ENCODE results near the gene USP30. TPM values are rescaled to one million over a fixed set of nuclear protein-coding genes. Genes with fewer than 3 reads are reported as not detected.

Gene USP30
- total and polyA plus RNA-seq, 7 experiments from 2014 or later, result 7.8 to 15.7 (median 12.9) TPM

DNA sequence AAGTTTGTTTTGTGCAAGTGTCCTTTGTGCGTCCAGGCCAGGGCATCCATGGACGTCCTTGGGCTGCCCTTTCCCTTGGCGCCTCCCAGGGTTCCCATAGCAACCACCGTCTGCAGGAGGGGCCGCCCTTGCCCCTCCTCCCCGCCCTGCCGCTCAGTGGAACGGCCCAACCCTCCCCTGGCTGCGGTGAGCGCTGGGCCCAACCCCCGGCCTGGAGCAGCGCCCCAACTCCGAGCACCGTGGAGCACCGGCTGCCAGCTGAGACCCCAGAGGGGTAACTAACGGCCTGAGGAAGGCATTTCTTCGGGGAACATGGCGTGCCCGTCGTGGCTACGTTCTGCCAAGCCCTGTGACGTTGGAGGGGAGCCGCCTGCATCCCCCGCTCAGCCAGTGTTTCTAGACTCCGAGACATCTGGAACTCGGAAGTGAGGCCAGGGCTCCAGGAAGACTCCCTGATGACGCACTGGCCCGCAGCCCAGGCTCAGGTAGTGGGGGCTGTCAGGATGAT, 58.7 kb downstream of the USP30 start:
- intact Hi-C loops (cut with micrococcal nuclease), result loop anchor here (1.0 to 5.0 kb wide), 6 partner anchors 13 to 549 kb away; partner anchors contain the start of genes ALKBH2 (in 1 of the 2), ISCU (in 1 of the 2) and SART3 (in 1 of the 2)
- H3K9me3 ChIP-seq (ENCODE audit: control insufficient read depth in 2 of 3, low read length in 3 of 3), result no peaks in the 10 kb centered on the region
- H3K27me3 ChIP-seq (ENCODE audit: control insufficient read depth in 2 of 2, insufficient read depth in 2 of 2, low read length in 2 of 2), result no peaks in the 10 kb centered on the region
- ChIA-PET POLR2A (interaction anchor here (0.9 to 1.2 kb wide), 2 partner anchors 13 to 44 kb away, joined by 3 to 7 read pairs; no protein-coding TSS in a partner anchor), CTCF (interaction anchor here (0.7 to 1.6 kb wide), 4 partner anchors 9 to 274 kb away, joined by 4 to 8 read pairs (median 6); no protein-coding TSS in a partner anchor)
- Mint-ChIP-seq H3K27me3 (no peaks in the 10 kb centered on the region), H3K4me1 (peaks cover 5 to 46% (median 39%) of the 10 kb centered on the region in 7 donors), H3K36me3 (peaks cover 0 to 9% (median 5%) of the 10 kb centered on the region in 5 donors), H3K27ac (peak overlapping the region; percentile 61 to 92 (median 77)), H3K9me3 (no peaks in the 10 kb centered on the region), H3K4me3 (peak overlapping the region; percentile 79 to 88 (median 84))
- DNase-seq, result peak; percentile 24 to 62 (median 48)
- ATAC-seq, result peak; percentile 89
- peak overlapping the region; percentile 46 for H3K4me3 ChIP-seq (ENCODE audit: low read length)
- peaks cover 0 to 14% (median 3%) of the 10 kb centered on the region in 3 experiments for H3K36me3 ChIP-seq (ENCODE audit: control insufficient read depth in 2 of 3, insufficient read depth in 3 of 3, low read length in 3 of 3)
- H3K4me1 ChIP-seq (ENCODE audit: control insufficient read depth in 2 of 2, insufficient read depth in 2 of 2, low read length in 2 of 2), result peaks cover 0 to 5% of the 10 kb centered on the region in 2 donors
- H3K27ac ChIP-seq (ENCODE audit: low read depth, low read length), result peak overlapping the region; percentile 80

- intact Hi-C loops (cut with micrococcal nuclease), result loop anchor here (1.0 to 5.0 kb wide), 4 partner anchors 39 to 551 kb away; partner anchors contain the start of genes ISCU (in 1 of the 2) and SART3 (in 1 of the 2)
- H3K36me3 ChIP-seq (ENCODE audit: control insufficient read depth in 2 of 3, insufficient read depth in 3 of 3, low read length in 3 of 3), result peaks cover 0 to 7% (median 0%) of the 10 kb centered on the region in 3 experiments
- Mint-ChIP-seq H3K4me3 (peak overlapping the region in 4 of 10 donors; percentile 25 to 49 (median 38)), H3K4me1 (peaks cover 5 to 51% (median 40%) of the 10 kb centered on the region in 7 donors), H3K36me3 (peaks cover 0 to 16% (median 3%) of the 10 kb centered on the region in 5 donors), H3K27me3 (no peaks in the 10 kb centered on the region), H3K27ac (no peak overlapping the region), H3K9me3 (no peaks in the 10 kb centered on the region)
- no peak overlapping the region for H3K4me3 ChIP-seq (ENCODE audit: low read length)
- ChIA-PET CTCF (interaction anchor here (0.6 to 1.6 kb wide), 7 partner anchors 7 to 281 kb away, joined by 3 to 7 read pairs (median 4); no protein-coding TSS in a partner anchor), POLR2A (interaction anchor here (1.2 kb wide), 1 partner anchor 20 kb away, joined by 8 read pairs; the partner anchor contains the start of gene ALKBH2)
- no peaks in the 10 kb centered on the region for H3K9me3 ChIP-seq (ENCODE audit: control insufficient read depth in 2 of 3, low read length in 3 of 3)
- no peak overlapping the region for H3K27ac ChIP-seq (ENCODE audit: low read depth, low read length)
- H3K27me3 ChIP-seq (ENCODE audit: control insufficient read depth in 2 of 2, insufficient read depth in 2 of 2, low read length in 2 of 2), result no peaks in the 10 kb centered on the region
- peaks cover 0 to 7% of the 10 kb centered on the region in 2 donors for H3K4me1 ChIP-seq (ENCODE audit: control insufficient read depth in 2 of 2, insufficient read depth in 2 of 2, low read length in 2 of 2)
- ATAC-seq, result no peak
- DNase-seq, result no peak
Measured at GRCh38 chr12:109112720-109113465, 60.5 kb downstream of the USP30 start.

GRCh38 chr12:109113661-109114321, 61.4 kb downstream of the USP30 start:
- no peaks in the 10 kb centered on the region for H3K27me3 ChIP-seq (ENCODE audit: control insufficient read depth in 2 of 2, insufficient read depth in 2 of 2, low read length in 2 of 2)
- Mint-ChIP-seq H3K4me3 (peak overlapping the region in 8 of 10 donors; percentile 1 to 56 (median 33)), H3K27me3 (no peaks in the 10 kb centered on the region), H3K36me3 (peaks cover 0 to 15% (median 2%) of the 10 kb centered on the region in 5 donors), H3K27ac (peak overlapping the region in 6 of 9 donors; percentile 2 to 43 (median 16)), H3K9me3 (no peaks in the 10 kb centered on the region), H3K4me1 (peaks cover 5 to 51% (median 40%) of the 10 kb centered on the region in 7 donors)
- no peak overlapping the region for H3K27ac ChIP-seq (ENCODE audit: low read depth, low read length)
- no peak overlapping the region for H3K4me3 ChIP-seq (ENCODE audit: low read length)
- peaks cover 0 to 4% (median 0%) of the 10 kb centered on the region in 3 experiments for H3K36me3 ChIP-seq (ENCODE audit: control insufficient read depth in 2 of 3, insufficient read depth in 3 of 3, low read length in 3 of 3)
- no peak for DNase-seq
- no peaks in the 10 kb centered on the region for H3K9me3 ChIP-seq (ENCODE audit: control insufficient read depth in 2 of 3, low read length in 3 of 3)
- intact Hi-C loops (cut with micrococcal nuclease), result loop anchor here (2.0 to 5.0 kb wide), 3 partner anchors 39 to 551 kb away; partner anchors contain the start of genes ISCU (in 1 of the 2) and SART3 (in 1 of the 2)
- H3K4me1 ChIP-seq (ENCODE audit: control insufficient read depth in 2 of 2, insufficient read depth in 2 of 2, low read length in 2 of 2), result peaks cover 0 to 7% of the 10 kb centered on the region in 2 donors
- ATAC-seq, result no peak
- ChIA-PET CTCF (no interaction called here), POLR2A (no interaction called here)

DNA sequence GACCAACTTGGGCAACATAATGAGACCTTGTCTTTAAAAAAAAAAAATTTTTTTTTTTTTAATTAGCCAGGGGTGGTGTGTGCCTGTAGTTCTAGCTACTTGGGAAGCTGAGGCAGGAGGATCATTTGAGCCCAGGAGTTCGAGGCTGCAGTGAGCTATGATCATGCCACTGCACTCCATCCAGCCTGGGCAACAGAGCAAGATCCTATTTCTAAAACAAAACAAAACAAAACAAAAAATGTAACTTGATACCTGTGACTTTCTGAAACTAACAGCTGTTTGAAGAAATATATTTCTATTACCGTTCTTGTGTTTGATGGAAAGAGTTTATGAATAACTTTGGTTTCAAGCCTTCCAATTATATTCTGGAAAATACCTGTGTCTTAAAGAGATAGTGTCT, 62.3 kb downstream of the USP30 start:
- no peak for ATAC-seq
- Histone ChIP-seq H3K4me3 (ENCODE audit: low read length) (no peak overlapping the region), H3K9me3 (ENCODE audit: control insufficient read depth in 2 of 3, low read length in 3 of 3) (no peaks in the 10 kb centered on the region), H3K36me3 (ENCODE audit: control insufficient read depth in 2 of 3, insufficient read depth in 3 of 3, low read length in 3 of 3) (no peaks in the 10 kb centered on the region), H3K27me3 (ENCODE audit: control insufficient read depth in 2 of 2, insufficient read depth in 2 of 2, low read length in 2 of 2) (no peaks in the 10 kb centered on the region), H3K4me1 (ENCODE audit: control insufficient read depth in 2 of 2, insufficient read depth in 2 of 2, low read length in 2 of 2) (peaks cover 0 to 7% of the 10 kb centered on the region in 2 donors), H3K27ac (ENCODE audit: low read depth, low read length) (no peak overlapping the region)
- intact Hi-C loops (cut with micrococcal nuclease), result loop anchor here (5.0 kb wide), 2 partner anchors 38 to 552 kb away; partner anchors contain the start of genes ISCU (in 1 of the 2) and SART3 (in 1 of the 2)
- no peak overlapping the region for H3K27ac Mint-ChIP-seq
- no peaks in the 10 kb centered on the region for H3K27me3 Mint-ChIP-seq
- H3K9me3 Mint-ChIP-seq, result no peaks in the 10 kb centered on the region
- CTCF ChIA-PET, result no interaction called here
- H3K4me1 Mint-ChIP-seq, result peaks cover 5 to 51% (median 40%) of the 10 kb centered on the region in 7 donors
- POLR2A ChIA-PET, result no interaction called here
- no peak for DNase-seq
- H3K4me3 Mint-ChIP-seq, result peak overlapping the region in 3 of 10 donors; percentile 43 to 62 (median 60)
- peaks cover 0 to 15% (median 0%) of the 10 kb centered on the region in 5 donors for H3K36me3 Mint-ChIP-seq

GRCh38 chr12:109115404-109115757, 63.0 kb downstream of the USP30 start:
- Mint-ChIP-seq H3K27ac (no peak overlapping the region), H3K4me1 (peaks cover 5 to 49% (median 42%) of the 10 kb centered on the region in 7 donors), H3K9me3 (no peaks in the 10 kb centered on the region), H3K27me3 (no peaks in the 10 kb centered on the region), H3K4me3 (peak overlapping the region in 6 of 10 donors; percentile 1 to 70 (median 38)), H3K36me3 (peaks cover 0 to 15% (median 0%) of the 10 kb centered on the region in 5 donors)
- H3K27me3 ChIP-seq (ENCODE audit: control insufficient read depth in 2 of 2, insufficient read depth in 2 of 2, low read length in 2 of 2), result no peaks in the 10 kb centered on the region
- no peaks in the 10 kb centered on the region for H3K36me3 ChIP-seq (ENCODE audit: control insufficient read depth in 2 of 3, insufficient read depth in 3 of 3, low read length in 3 of 3)
- ATAC-seq (no peak), DNase-seq (no peak)
- CTCF ChIA-PET, result no interaction called here
- H3K4me1 ChIP-seq (ENCODE audit: control insufficient read depth in 2 of 2, insufficient read depth in 2 of 2, low read length in 2 of 2), result peaks cover 0 to 7% of the 10 kb centered on the region in 2 donors
- H3K4me3 ChIP-seq (ENCODE audit: low read length), result no peak overlapping the region
- H3K27ac ChIP-seq (ENCODE audit: low read depth, low read length), result no peak overlapping the region
- H3K9me3 ChIP-seq (ENCODE audit: control insufficient read depth in 2 of 3, low read length in 3 of 3), result no peaks in the 10 kb centered on the region
- intact Hi-C loops (cut with micrococcal nuclease), result no loop called here
- POLR2A ChIA-PET, result no interaction called here

All from naive thymus-derived CD4-positive, alpha-beta T cell (primary cell).